ENCODE measurements around the gene DDX42. TPM values are rescaled to one million over a fixed set of nuclear protein-coding genes. Genes with fewer than 3 reads are reported as not detected.

Gene DDX42
- total and polyA plus RNA-seq, 9 of the 15 experiments (the other 6 are each of a cell fraction or from before 2014, with no cell fraction given), result 16.5 to 149 (median 87.6) TPM

DNA sequence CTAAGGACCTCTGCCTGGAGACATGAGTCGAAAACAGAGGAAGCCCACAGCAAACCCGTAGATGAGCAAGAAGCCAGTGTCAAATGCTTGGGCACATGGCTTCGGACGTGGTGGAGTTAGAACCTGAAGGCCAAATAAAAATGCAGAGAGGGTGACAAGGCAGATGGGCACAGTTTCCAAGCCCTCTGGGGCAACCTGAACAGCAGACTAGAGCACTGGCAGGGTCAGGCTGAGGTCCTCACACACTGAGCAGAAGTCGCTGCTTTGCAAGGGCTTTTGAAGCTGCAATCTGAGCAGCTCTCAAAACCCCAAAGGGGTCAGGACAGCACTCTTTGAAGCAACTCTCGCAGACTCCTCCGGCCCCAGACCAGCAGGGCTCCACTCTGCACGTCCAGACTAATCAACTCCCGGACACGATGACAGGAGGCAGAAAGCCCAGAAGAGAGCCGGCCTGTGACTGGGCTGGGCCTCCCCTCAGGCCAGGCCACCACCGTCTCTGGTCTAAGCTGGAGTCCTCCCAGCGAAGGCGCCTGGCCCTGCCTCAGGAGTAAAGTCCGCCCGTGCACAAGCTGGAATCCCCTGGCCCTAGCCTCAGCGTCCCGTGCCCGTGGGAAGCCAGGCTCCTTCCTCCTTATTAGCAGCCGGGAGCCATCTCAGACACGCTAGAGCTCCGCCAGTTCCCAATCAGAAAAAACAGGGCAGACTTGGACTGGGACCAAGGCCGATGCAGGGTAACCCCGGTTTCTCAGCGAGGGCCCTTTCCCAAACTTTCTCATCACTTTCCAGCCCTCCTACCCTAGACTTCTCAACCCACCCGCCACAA is 67.6 kb downstream of the DDX42 start (continued):
- TF ChIP-seq, protein P1, sequence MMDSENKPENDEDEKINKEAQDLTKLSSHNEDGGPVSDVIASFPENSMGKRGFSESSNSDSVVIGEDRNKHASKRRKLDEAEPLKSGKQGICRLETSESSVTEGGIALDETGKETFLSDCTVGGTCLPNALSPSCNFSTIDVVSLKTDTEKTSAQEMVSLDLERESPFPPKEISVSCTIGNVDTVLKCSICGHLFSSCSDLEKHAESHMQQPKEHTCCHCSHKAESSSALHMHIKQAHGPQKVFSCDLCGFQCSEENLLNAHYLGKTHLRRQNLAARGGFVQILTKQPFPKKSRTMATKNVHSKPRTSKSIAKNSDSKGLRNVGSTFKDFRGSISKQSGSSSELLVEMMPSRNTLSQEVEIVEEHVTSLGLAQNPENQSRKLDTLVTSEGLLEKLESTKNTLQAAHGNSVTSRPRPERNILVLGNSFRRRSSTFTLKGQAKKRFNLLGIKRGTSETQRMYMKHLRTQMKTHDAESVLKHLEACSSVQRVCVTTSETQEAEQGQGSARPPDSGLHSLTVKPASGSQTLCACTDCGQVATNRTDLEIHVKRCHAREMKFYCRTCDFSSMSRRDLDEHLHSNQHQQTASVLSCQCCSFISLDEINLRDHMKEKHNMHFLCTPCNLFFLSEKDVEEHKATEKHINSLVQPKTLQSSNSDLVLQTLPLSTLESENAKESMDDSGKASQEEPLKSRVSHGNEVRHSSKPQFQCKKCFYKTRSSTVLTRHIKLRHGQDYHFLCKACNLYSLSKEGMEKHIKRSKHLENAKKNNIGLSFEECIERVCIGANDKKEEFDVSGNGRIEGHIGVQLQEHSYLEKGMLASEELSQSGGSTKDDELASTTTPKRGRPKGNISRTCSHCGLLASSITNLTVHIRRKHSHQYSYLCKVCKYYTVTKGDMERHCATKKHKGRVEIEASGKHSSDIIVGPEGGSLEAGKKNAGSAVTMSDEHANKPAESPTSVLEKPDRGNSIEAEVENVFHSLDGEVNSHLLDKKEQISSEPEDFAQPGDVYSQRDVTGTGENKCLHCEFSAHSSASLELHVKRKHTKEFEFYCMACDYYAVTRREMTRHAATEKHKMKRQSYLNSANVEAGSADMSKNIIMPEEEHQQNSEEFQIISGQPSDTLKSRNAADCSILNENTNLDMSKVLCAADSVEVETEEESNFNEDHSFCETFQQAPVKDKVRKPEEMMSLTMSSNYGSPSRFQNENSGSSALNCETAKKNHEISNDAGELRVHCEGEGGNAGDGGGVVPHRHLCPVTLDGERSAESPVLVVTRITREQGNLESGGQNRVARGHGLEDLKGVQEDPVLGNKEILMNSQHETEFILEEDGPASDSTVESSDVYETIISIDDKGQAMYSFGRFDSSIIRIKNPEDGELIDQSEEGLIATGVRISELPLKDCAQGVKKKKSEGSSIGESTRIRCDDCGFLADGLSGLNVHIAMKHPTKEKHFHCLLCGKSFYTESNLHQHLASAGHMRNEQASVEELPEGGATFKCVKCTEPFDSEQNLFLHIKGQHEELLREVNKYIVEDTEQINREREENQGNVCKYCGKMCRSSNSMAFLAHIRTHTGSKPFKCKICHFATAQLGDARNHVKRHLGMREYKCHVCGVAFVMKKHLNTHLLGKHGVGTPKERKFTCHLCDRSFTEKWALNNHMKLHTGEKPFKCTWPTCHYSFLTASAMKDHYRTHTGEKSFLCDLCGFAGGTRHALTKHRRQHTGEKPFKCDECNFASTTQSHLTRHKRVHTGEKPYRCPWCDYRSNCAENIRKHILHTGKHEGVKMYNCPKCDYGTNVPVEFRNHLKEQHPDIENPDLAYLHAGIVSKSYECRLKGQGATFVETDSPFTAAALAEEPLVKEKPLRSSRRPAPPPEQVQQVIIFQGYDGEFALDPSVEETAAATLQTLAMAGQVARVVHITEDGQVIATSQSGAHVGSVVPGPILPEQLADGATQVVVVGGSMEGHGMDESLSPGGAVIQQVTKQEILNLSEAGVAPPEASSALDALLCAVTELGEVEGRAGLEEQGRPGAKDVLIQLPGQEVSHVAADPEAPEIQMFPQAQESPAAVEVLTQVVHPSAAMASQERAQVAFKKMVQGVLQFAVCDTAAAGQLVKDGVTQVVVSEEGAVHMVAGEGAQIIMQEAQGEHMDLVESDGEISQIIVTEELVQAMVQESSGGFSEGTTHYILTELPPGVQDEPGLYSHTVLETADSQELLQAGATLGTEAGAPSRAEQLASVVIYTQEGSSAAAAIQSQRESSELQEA (IDR thresholded peaks at IDR 0.05; ENCODE audit: low read depth), result no peak
- no peak for TF ChIP-seq KDM2B (CRISPR knock-in tag; IDR thresholded peaks at IDR 0.05)
- no peak for TF ChIP-seq CREM (IDR thresholded peaks at IDR 0.05; ENCODE audit: low read depth)
- no peak for TF ChIP-seq POLR3A (IDR thresholded peaks at IDR 0.05; ENCODE audit: borderline replicate concordance, extremely low read depth, insufficient read depth, insufficient read length)
- TF ChIP-seq XRCC3 (IDR thresholded peaks at IDR 0.05), result no peak
- no peak for TF ChIP-seq HNRNPLL (IDR thresholded peaks at IDR 0.05; ENCODE audit: low read depth, low read length, poor library complexity, severe bottlenecking)
- no peak for TF ChIP-seq GTF2E2 (tag; IDR thresholded peaks at IDR 0.05)
- no peak for TF ChIP-seq ZNF41 (CRISPR knock-in tag; conservative IDR thresholded peaks at IDR 0.05)
- no peak; the same call in 1 of the 2 replicates for TF ChIP-seq NFIC (IDR thresholded peaks at IDR 0.05)
- no peak for TF ChIP-seq ZSCAN29 (IDR thresholded peaks at IDR 0.05)
- no peak for TF ChIP-seq BCL6 (CRISPR knock-in tag; IDR thresholded peaks at IDR 0.05)
- no peak for TF ChIP-seq SREBF1 (IDR thresholded peaks at IDR 0.05; ENCODE audit: borderline replicate concordance, low read depth, low read length)
- TF ChIP-seq ZFP1 (CRISPR knock-in tag; IDR thresholded peaks at IDR 0.05), result no peak
- no peak for TF ChIP-seq FOXJ3 (CRISPR knock-in tag; IDR thresholded peaks at IDR 0.05)
- no peak for TF ChIP-seq FOXK1 (CRISPR knock-in tag; IDR thresholded peaks at IDR 0.05; ENCODE audit: borderline replicate concordance)
- TF ChIP-seq STAT5B (CRISPR knock-in tag; IDR thresholded peaks at IDR 0.05), result no peak
- TF ChIP-seq FOS (IDR thresholded peaks at IDR 0.05; ENCODE audit: extremely low read depth, insufficient read length), result no peak
- no peak for TF ChIP-seq SNIP1 (IDR thresholded peaks at IDR 0.05; ENCODE audit: low read depth)
- TF ChIP-seq ZNF316 (IDR thresholded peaks at IDR 0.05), result no peak
- no peak for TF ChIP-seq ZNF589 (CRISPR knock-in tag; IDR thresholded peaks at IDR 0.05; ENCODE audit: low read depth)
- TF ChIP-seq DPF2 (IDR thresholded peaks at IDR 0.05), result no peak
- TF ChIP-seq NEUROD1 (IDR thresholded peaks at IDR 0.05; ENCODE audit: borderline replicate concordance, low read depth, low read length, partially characterized antibody), result no peak
- TF ChIP-seq ZNF23 (CRISPR knock-in tag; IDR thresholded peaks at IDR 0.05), result no peak
- TF ChIP-seq PRMT5 (CRISPR knock-in tag; IDR thresholded peaks at IDR 0.05), result no peak
